Trophoblast cell (in vitro differentiated cells and primary cell): ENCODE results near the gene SLC12A3.

Source experiments
- DNase-seq, 2 donors: peaks; one replicate each; pipeline ENCODE4 v3.0.0-alpha.2; 2016
- H2AFZ ChIP-seq: 2 replicates; pipeline ENCODE4 v1.6.1; 2013; ENCODE audit warnings: low read length, moderate library complexity, mild to moderate bottlenecking; ENCODE audit not compliant: insufficient read depth, poor library complexity
- H2AK5ac ChIP-seq: 2 replicates; pipeline ENCODE4 v1.6.1; 2013; ENCODE audit warnings: mild to moderate bottlenecking, low read length
- H2BK120ac ChIP-seq: 2 replicates; pipeline ENCODE4 v1.6.1; 2013; ENCODE audit warnings: low read length, mild to moderate bottlenecking, moderate library complexity; ENCODE audit not compliant: insufficient read depth, poor library complexity
- H2BK12ac ChIP-seq: 2 replicates; pipeline ENCODE4 v1.6.1; 2013; ENCODE audit warnings: mild to moderate bottlenecking, low read length, moderate library complexity
- H2BK5ac ChIP-seq: 2 replicates; pipeline ENCODE4 v1.6.1; 2013; ENCODE audit warnings: low read length, low read depth, moderate library complexity, mild to moderate bottlenecking; ENCODE audit not compliant: poor library complexity
- H3K14ac ChIP-seq: 2 replicates; pipeline ENCODE4 v1.6.1; 2013; ENCODE audit warnings: mild to moderate bottlenecking, low read length
- H3K18ac ChIP-seq: 2 replicates; pipeline ENCODE4 v1.6.1; 2013; ENCODE audit warnings: mild to moderate bottlenecking, low read length
- H3K23ac ChIP-seq: 2 replicates; pipeline ENCODE4 v1.6.1; 2013; ENCODE audit warnings: low read length
- H3K27ac ChIP-seq: 2 replicates; pipeline ENCODE4 v1.5.1; 2013; ENCODE audit warnings: low read depth, mild to moderate bottlenecking, inconsistent platforms, low read length, moderate library complexity
- H3K27me3 ChIP-seq: 2 replicates; pipeline ENCODE4 v1.6.1; 2013; ENCODE audit warnings: inconsistent platforms, mild to moderate bottlenecking, low read length, moderate library complexity; ENCODE audit not compliant: insufficient read depth
- H3K36me3 ChIP-seq, 2 experiments: 1 replicate in 1 of 2; 2 replicates in 1 of 2; pipeline ENCODE4 v1.6.1; 2013; ENCODE audit warnings: low read length in 2 of 2, mild to moderate bottlenecking in 2 of 2, moderate library complexity in 1 of 2; ENCODE audit not compliant: insufficient read depth in 2 of 2, control insufficient read depth in 1 of 2
- H3K4ac ChIP-seq: 2 replicates; pipeline ENCODE4 v1.6.1; 2013; ENCODE audit warnings: low read depth, mild to moderate bottlenecking, low read length, moderate library complexity
- H3K4me1 ChIP-seq, 2 experiments: 1 replicate in 1 of 2; 2 replicates in 1 of 2; pipeline ENCODE4 v1.6.1; 2013; ENCODE audit warnings: low read length in 2 of 2, mild to moderate bottlenecking in 2 of 2, moderate library complexity in 1 of 2; ENCODE audit not compliant: insufficient read depth in 2 of 2, control insufficient read depth in 1 of 2
- H3K4me2 ChIP-seq: 2 replicates; pipeline ENCODE4 v1.6.1; 2013; ENCODE audit warnings: inconsistent platforms, mild to moderate bottlenecking, low read length, moderate library complexity
- H3K4me3 ChIP-seq: 2 replicates; pipeline ENCODE4 v1.5.1; 2013; ENCODE audit warnings: mild to moderate bottlenecking, low read depth, low read length, inconsistent platforms
- H3K79me1 ChIP-seq: one replicate; pipeline ENCODE4 v1.6.1; 2013; ENCODE audit warnings: low read length
- H3K79me2 ChIP-seq: 2 replicates; pipeline ENCODE4 v1.6.1; 2013; ENCODE audit warnings: low read length, mild to moderate bottlenecking; ENCODE audit not compliant: control insufficient read depth, insufficient read depth, poor library complexity
- H3K9ac ChIP-seq: 2 replicates; pipeline ENCODE4 v1.6.1; 2013; ENCODE audit warnings: mild to moderate bottlenecking, low read length
- H3K9me3 ChIP-seq: 2 replicates; pipeline ENCODE4 v1.6.1; 2013; ENCODE audit warnings: low read depth, mild to moderate bottlenecking, control low read depth, inconsistent platforms, low read length; ENCODE audit not compliant: insufficient read depth
- H4K12ac ChIP-seq: 2 replicates; pipeline ENCODE4 v1.6.1; 2013; ENCODE audit warnings: low read depth, mild to moderate bottlenecking, low read length, moderate library complexity
- H4K8ac ChIP-seq: 2 replicates; pipeline ENCODE4 v1.6.1; 2013; ENCODE audit warnings: low read depth, mild to moderate bottlenecking, low read length, moderate library complexity
- H4K91ac ChIP-seq: one replicate; pipeline ENCODE4 v1.6.1; 2013; ENCODE audit warnings: low read depth, mild to moderate bottlenecking, low read length, moderate library complexity
- WGBS: extraction: QIAGEN DNeasy Blood & Tissue Kit; methylation state at CpG from one replicate; pipeline ENCODE4 v1.1.7; 2013; ENCODE audit warnings: missing lambda C conversion rate; ENCODE audit not compliant: insufficient read length, insufficient coverage; ENCODE audit errors: extremely low coverage; 5-methylcytosine and 5-hydroxymethylcytosine counted together

The SLC12A3 gene

DNA sequence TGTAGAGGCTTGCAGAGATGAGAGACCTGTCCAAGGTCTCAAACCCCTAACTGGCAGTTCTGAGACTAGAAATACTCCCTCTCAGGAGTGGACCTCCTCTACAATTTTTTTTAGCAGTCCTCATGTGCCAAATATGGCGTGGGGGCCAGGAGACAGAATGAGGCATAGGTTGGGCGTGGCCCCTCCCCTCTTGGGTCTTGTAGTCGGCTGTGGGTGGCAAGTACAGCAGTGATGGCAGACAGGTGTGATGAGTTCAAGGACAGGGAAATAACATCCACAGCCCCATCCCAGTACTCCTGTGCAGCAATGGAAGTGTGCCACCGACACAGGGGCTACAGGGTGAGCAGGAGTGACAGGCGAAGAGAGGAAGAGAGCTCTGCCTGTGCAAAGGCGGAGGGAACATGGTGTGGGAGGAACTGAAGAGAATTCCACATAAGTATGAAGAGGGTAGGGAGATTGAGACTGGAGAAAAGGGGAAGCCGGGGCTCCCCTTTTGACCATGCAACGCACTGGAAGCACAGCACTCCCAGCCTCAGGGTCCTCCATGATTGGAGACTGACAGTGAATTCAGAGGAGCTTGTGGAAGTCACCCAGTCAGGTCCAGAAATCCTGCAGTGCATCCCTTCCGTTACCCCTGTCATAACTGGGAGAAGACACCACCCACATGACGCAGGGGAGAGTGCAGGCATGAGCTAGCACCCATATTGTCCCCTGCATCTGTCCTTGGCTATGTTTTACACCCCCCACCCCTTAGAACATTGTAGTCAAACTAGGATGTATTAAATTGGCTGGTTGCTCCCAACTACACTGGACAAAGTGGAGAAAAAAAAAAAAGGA is 82.0 kb downstream of the SLC12A3 start:
- no peak overlapping the region for H2BK5ac ChIP-seq
- H3K27me3 ChIP-seq: no peaks in the 10 kb centered on the region
- no peak overlapping the region for H2BK12ac ChIP-seq
- no peak overlapping the region for H2AFZ ChIP-seq
- no peak overlapping the region for H4K91ac ChIP-seq
- H3K79me2 ChIP-seq: no peaks in the 10 kb centered on the region
- no peak overlapping the region for H2BK120ac ChIP-seq
- no peaks in the 10 kb centered on the region for H3K79me1 ChIP-seq
- peaks cover 23% of the 10 kb centered on the region in 2 experiments for H3K36me3 ChIP-seq
- no peak overlapping the region for H3K27ac ChIP-seq
- H3K9me3 ChIP-seq: no peaks in the 10 kb centered on the region
- no CpG with 5 or more reads among the region's 10 CpGs for WGBS
- H2AK5ac ChIP-seq: no peak overlapping the region
- no peak overlapping the region for H4K8ac ChIP-seq
- no peak overlapping the region for H3K23ac ChIP-seq
- H4K12ac ChIP-seq: no peak overlapping the region
- no peak overlapping the region for H3K14ac ChIP-seq
- H3K9ac ChIP-seq: no peak overlapping the region
- H3K4me2 ChIP-seq: no peak overlapping the region
- DNase-seq: peak in 1 of 2 donors; percentile 36
- no peak overlapping the region for H3K4ac ChIP-seq
- H3K4me1 ChIP-seq: no peaks in the 10 kb centered on the region
- no peak overlapping the region for H3K18ac ChIP-seq
- H3K4me3 ChIP-seq: no peak overlapping the region

DNA sequence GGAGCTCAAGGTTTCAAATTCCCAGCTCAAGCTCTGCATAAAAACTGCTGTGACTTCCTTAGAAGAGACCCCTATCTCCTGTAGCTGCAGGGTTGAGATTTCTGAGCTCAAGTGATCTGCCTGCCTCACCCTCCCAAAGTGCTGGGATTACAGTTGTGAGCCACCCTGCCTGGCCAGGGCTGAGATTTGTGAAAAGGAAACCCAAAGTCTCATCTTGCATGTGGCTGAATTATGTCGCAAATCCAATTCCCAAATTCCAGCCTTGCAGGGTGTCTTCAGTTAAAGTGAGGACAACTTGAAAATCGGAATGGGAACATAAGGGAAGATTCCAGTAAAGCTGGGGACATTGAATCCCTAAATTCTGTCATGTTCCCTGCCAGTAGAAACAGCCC is 82.6 kb downstream of the SLC12A3 start:
- H2AFZ ChIP-seq: no peak overlapping the region
- no peak overlapping the region for H3K14ac ChIP-seq
- no peak overlapping the region for H2BK12ac ChIP-seq
- DNase-seq: peak in 1 of 2 donors; percentile 21
- no peak overlapping the region for H3K4ac ChIP-seq
- no peak overlapping the region for H4K12ac ChIP-seq
- no peak overlapping the region for H4K91ac ChIP-seq
- no peaks in the 10 kb centered on the region for H3K79me1 ChIP-seq
- H2BK120ac ChIP-seq: no peak overlapping the region
- no peak overlapping the region for H2AK5ac ChIP-seq
- H3K4me1 ChIP-seq: no peaks in the 10 kb centered on the region
- no peak overlapping the region for H3K23ac ChIP-seq
- H3K79me2 ChIP-seq: no peaks in the 10 kb centered on the region
- H4K8ac ChIP-seq: no peak overlapping the region
- H3K4me3 ChIP-seq: no peak overlapping the region
- H3K27me3 ChIP-seq: no peaks in the 10 kb centered on the region
- peaks cover 18% of the 10 kb centered on the region in 2 experiments for H3K36me3 ChIP-seq
- H2BK5ac ChIP-seq: no peak overlapping the region
- H3K18ac ChIP-seq: no peak overlapping the region
- no peak overlapping the region for H3K9ac ChIP-seq
- no CpG with 5 or more reads among the region's 2 CpGs for WGBS
- H3K9me3 ChIP-seq: no peaks in the 10 kb centered on the region
- H3K27ac ChIP-seq: no peak overlapping the region
- no peak overlapping the region for H3K4me2 ChIP-seq

- no peak overlapping the region for H4K91ac ChIP-seq
- WGBS: no CpG with 5 or more reads among the region's 6 CpGs
- no peak overlapping the region for H2AFZ ChIP-seq
- no peak overlapping the region for H3K9ac ChIP-seq
- no peak overlapping the region for H2BK12ac ChIP-seq
- no peak overlapping the region for H3K4me2 ChIP-seq
- no peaks in the 10 kb centered on the region for H3K4me1 ChIP-seq
- no peak overlapping the region for H3K27ac ChIP-seq
- H3K79me2 ChIP-seq: no peaks in the 10 kb centered on the region
- no peak overlapping the region for H2AK5ac ChIP-seq
- no peak overlapping the region for H4K12ac ChIP-seq
- no peaks in the 10 kb centered on the region for H3K79me1 ChIP-seq
- H3K23ac ChIP-seq: no peak overlapping the region
- no peak overlapping the region for H4K8ac ChIP-seq
- H3K4ac ChIP-seq: no peak overlapping the region
- no peak overlapping the region for H3K14ac ChIP-seq
- DNase-seq: no peak
- no peaks in the 10 kb centered on the region for H3K9me3 ChIP-seq
- H3K18ac ChIP-seq: no peak overlapping the region
- H3K27me3 ChIP-seq: no peaks in the 10 kb centered on the region
- H2BK120ac ChIP-seq: no peak overlapping the region
- peaks cover 12% of the 10 kb centered on the region in 2 experiments for H3K36me3 ChIP-seq
- H3K4me3 ChIP-seq: no peak overlapping the region
- H2BK5ac ChIP-seq: no peak overlapping the region
Observed at GRCh38 chr16:56948234-56948633, 83.2 kb downstream of the SLC12A3 start.

DNA sequence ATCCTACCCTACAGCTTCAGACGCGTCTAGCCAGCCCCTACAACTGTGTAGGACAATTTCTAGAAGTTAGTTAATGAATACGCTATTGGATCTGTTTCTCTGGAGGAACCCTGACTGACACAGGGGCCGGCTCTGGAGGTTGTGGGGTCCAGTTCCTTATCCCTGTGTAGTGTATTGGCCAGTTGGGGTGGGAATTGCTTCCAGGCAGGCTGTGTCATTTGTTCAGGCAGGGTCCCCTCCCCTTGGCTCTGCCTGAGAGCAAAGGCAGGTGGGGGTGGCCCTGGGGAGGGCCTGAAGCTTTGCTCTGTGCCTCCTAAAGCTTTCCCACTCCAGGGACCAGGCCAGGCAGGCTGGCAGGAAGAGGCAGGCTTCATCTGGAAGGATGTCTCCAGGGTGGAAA is 85.0 kb downstream of the SLC12A3 start:
- Histone ChIP-seq H4K8ac (no peak overlapping the region), H3K4me3 (no peak overlapping the region), H3K9me3 (no peaks in the 10 kb centered on the region), H3K36me3 (peaks cover 5% of the 10 kb centered on the region in 2 experiments), H3K79me1 (no peaks in the 10 kb centered on the region), H2BK5ac (no peak overlapping the region), H3K4me2 (no peak overlapping the region), H3K4me1 (no peaks in the 10 kb centered on the region), H2BK120ac (no peak overlapping the region), H4K91ac (no peak overlapping the region), H3K79me2 (no peaks in the 10 kb centered on the region), H3K18ac (no peak overlapping the region), H3K27me3 (no peaks in the 10 kb centered on the region), H4K12ac (no peak overlapping the region), H3K4ac (no peak overlapping the region), H2AK5ac (no peak overlapping the region), H3K14ac (no peak overlapping the region), H2AFZ (no peak overlapping the region), H2BK12ac (no peak overlapping the region), H3K9ac (no peak overlapping the region), H3K27ac (no peak overlapping the region), H3K23ac (no peak overlapping the region)
- DNase-seq: no peak
- WGBS: no CpG with 5 or more reads among the region's 4 CpGs
